Cardiac muscle cell (in vitro differentiated cells and primary cell): ENCODE measurements around the gene FGGY. TPM values are rescaled to one million over a fixed set of nuclear protein-coding genes. Genes with fewer than 3 reads are reported as not detected.

Experiments used
- DNase-seq, 2 donors: peaks; one replicate each; pipeline versions ENCODE4 v3.0.0 to v3.0.0-alpha.2; 2010 to 2017; ENCODE audit warnings: low read depth in 1 of 2, low spot score in 1 of 2
- H3K27ac ChIP-seq: fragments of 200-600 bp; sonication (generic); 2 replicates; pipeline ENCODE4 v1.5.1; 2016
- H3K27me3 ChIP-seq: fragments of 200-600 bp; sonication (generic); 2 replicates; pipeline ENCODE4 v1.6.0; 2016; ENCODE audit warnings: control low read depth
- H3K36me3 ChIP-seq: fragments of 200-600 bp; sonication (generic); 2 replicates; pipeline ENCODE4 v1.5.1; 2016; ENCODE audit warnings: control low read depth
- H3K4me1 ChIP-seq: fragments of 200-600 bp; sonication (generic); 2 replicates; pipeline ENCODE4 v1.8.1; 2017; ENCODE audit warnings: low read depth, mild to moderate bottlenecking, mixed run types
- H3K4me3 ChIP-seq: fragments of 200-600 bp; sonication (generic); 2 replicates; pipeline ENCODE4 v1.5.1; 2016; ENCODE audit warnings: mild to moderate bottlenecking
- H3K9me3 ChIP-seq: fragments of 200-600 bp; sonication (generic); 2 replicates; pipeline ENCODE4 v1.5.1; 2017; ENCODE audit warnings: low read depth, mild to moderate bottlenecking, control low read depth
- CTCF ChIP-seq: IDR thresholded peaks from 2 replicates; pipeline ENCODE4 v1.5.1; 2012; ENCODE audit warnings: low read depth, mild to moderate bottlenecking, low read length
- polyA plus RNA-seq: library from polyadenylated mRNA; unstranded; fragments of >200 nt; fragmentation: Nextera tagmentation; extraction: Ambion mirVana; gene quantifications from 2 replicates; pipeline ENCODE4 v1.2.1, GENCODE V29; 2016
- total RNA-seq: library from RNA; depleted of rRNA; stranded (reverse); fragments of >200 nt; gene quantifications from 2 replicates; pipeline ENCODE4 v1.2.3, GENCODE V29; 2016

FGGY gene
- total and polyA plus RNA-seq, 2 experiments from 2014 or later = 9.8 to 14.5 TPM

- Histone ChIP-seq H3K9me3 (no peaks in the 10 kb centered on the region), H3K4me1 (no peaks in the 10 kb centered on the region), H3K36me3 (no peaks in the 10 kb centered on the region), H3K27ac (no peak overlapping the region), H3K4me3 (no peak overlapping the region), H3K27me3 (no peaks in the 10 kb centered on the region)
- TF ChIP-seq CTCF = no peak
- peak in 1 of 2 donors; percentile 23 for DNase-seq
These were observed 60.9 kb downstream of the FGGY start for GRCh38 chr1:59357645-59358320.

DNA sequence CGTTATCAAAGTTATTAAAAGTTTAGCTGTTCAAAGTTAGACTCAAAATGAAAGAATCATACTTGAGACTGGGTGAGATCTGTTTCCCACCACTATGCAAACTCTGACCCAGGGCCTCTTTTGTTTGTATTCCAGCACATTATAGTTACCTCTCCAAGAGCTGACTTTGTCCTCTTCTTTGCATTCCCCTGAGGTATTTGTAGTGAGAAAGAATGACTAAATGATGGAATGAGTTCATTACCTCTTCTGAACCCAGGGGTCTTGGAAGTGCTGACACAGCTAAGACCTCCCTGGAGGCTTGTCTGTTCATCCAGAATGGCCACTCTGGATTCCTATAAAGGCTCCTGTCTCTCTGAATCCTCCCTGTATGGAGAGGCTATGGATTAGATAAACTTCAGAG is 62.4 kb downstream of the FGGY start:
- Histone ChIP-seq H3K27me3 (no peaks in the 10 kb centered on the region), H3K27ac (no peak overlapping the region), H3K4me1 (no peaks in the 10 kb centered on the region), H3K4me3 (no peak overlapping the region), H3K9me3 (no peaks in the 10 kb centered on the region), H3K36me3 (no peaks in the 10 kb centered on the region)
- TF ChIP-seq CTCF = no peak
- no peak for DNase-seq

DNA sequence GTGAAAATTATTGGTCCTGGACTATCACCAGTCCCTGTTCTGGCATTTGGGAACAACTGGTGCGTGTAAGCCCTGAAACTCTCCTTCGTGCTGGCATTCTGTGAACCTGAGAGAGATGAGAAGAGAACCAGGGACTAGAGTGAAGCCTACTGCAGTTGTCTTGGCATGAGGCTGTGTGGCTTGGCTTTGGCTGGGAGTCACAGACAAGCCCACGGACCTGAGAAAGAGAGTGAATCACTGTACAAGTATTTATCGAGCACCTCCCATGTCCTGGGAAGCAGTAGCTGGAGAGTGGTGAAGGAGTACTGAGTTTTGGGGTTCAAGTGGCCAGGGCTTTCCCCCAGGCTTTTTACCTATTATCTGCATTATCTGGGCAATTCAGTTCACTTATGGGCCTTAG is 63.3 kb downstream of the FGGY start:
- no peak for TF ChIP-seq CTCF
- peak in 1 of 2 donors; percentile 85 for DNase-seq
- H3K9me3 ChIP-seq = no peaks in the 10 kb centered on the region
- no peaks in the 10 kb centered on the region for H3K27me3 ChIP-seq
- no peak overlapping the region for H3K4me3 ChIP-seq
- H3K36me3 ChIP-seq = no peaks in the 10 kb centered on the region
- no peaks in the 10 kb centered on the region for H3K4me1 ChIP-seq
- H3K27ac ChIP-seq = no peak overlapping the region

DNA sequence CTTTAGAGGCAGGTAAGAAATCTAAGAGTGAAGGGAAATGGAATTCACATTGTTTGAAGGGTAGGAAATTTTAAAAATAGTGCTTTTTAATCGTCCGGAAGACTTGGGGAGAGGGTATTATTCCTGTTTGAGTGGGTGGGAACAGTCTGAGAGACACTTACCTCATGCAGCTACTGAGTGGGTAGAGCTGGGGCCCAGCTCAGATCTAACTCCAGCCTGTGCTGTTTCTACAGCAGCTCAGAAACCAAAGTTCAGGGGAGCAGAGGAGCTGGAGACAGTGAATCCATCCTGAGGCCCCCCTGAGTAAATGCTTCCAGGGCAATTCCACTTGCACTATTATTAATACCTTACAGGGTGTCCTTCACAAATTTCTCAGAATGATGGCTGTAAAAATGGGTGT is 63.8 kb downstream of the FGGY start:
- Histone ChIP-seq H3K36me3 (no peaks in the 10 kb centered on the region), H3K27me3 (no peaks in the 10 kb centered on the region), H3K4me3 (no peak overlapping the region), H3K9me3 (no peaks in the 10 kb centered on the region), H3K4me1 (no peaks in the 10 kb centered on the region), H3K27ac (no peak overlapping the region)
- DNase-seq = no peak
- no peak for TF ChIP-seq CTCF

- Histone ChIP-seq H3K4me1 (no peaks in the 10 kb centered on the region), H3K9me3 (no peaks in the 10 kb centered on the region), H3K27me3 (no peaks in the 10 kb centered on the region), H3K4me3 (no peak overlapping the region), H3K27ac (no peak overlapping the region), H3K36me3 (no peaks in the 10 kb centered on the region)
- peak in 1 of 2 donors; percentile 52 for DNase-seq
- TF ChIP-seq CTCF = no peak
These were observed 64.9 kb downstream of the FGGY start for GRCh38 chr1:59361766-59362165.
